Measurements from ENCODE around the gene MAP3K14.

MAP3K14 gene

GRCh38 chr17:45225051-45225700 is 91.6 kb downstream of the MAP3K14 start:
- in situ Hi-C loops (cut with MboI; ENCODE audit: low sequenced_read_pairs), result no loop called here

- in situ Hi-C loops (cut with MboI; ENCODE audit: low sequenced_read_pairs), result no loop called here
Observed at GRCh38 chr17:45224671-45225050, 92.2 kb downstream of the MAP3K14 start.

DNA sequence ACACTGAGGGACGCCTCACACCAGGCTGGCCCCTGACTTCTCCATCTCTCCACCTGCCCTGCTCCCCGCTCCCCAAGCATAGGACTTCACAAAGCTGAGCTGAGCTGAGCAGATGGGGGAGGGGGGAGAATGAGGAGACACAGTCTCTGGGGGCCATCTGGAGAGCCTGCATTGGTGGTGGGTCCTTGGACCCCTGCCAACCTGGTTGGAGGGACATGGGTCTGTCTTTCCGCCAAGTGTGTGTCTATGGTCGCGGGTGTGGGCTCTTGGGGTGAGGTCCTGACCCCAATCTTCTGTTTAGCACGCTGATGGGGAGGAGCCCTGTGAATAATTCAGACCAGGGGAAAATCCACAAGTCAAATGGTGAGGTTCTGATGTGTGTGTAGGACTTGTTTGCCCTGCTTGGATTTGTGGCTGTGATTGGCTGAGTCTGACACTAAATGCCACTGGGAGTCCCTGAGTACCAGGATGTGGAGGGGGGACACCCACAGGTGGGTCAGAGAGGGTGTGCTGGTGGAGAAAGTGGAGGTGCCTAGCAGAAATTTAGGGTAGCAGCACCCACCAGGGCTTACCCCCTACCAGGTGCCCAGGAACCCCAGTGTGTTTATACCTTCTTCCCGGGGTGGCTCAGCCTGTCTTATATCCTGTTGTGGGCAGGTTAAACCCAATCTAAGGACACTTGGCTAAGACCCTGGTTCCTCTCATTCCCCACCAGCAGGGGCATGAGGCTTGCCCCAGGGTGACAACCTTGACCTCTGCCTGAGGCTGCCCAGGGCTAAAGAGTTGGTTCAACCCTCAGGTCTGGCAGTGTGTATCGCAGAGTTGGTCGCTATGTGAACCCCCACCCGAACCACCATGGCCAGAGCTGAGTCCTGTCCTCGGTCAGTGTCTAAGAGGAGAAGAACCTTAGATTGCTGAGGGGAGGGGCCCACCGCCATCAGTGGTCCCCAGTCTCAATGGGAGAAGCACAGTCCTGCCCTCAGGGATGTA is 93.0 kb downstream of the MAP3K14 start:
- in situ Hi-C loops (cut with MboI; ENCODE audit: low sequenced_read_pairs), result no loop called here

- in situ Hi-C loops (cut with MboI; ENCODE audit: low sequenced_read_pairs), result no loop called here
Observed at GRCh38 chr17:45222996-45223538, 93.8 kb downstream of the MAP3K14 start.

- in situ Hi-C loops (cut with MboI; ENCODE audit: low sequenced_read_pairs), result no loop called here
Observed at GRCh38 chr17:45222289-45222995, 94.4 kb downstream of the MAP3K14 start.

- in situ Hi-C loops (cut with MboI; ENCODE audit: low sequenced_read_pairs), result no loop called here
Observed at GRCh38 chr17:45222014-45222288, 94.9 kb downstream of the MAP3K14 start.

DNA sequence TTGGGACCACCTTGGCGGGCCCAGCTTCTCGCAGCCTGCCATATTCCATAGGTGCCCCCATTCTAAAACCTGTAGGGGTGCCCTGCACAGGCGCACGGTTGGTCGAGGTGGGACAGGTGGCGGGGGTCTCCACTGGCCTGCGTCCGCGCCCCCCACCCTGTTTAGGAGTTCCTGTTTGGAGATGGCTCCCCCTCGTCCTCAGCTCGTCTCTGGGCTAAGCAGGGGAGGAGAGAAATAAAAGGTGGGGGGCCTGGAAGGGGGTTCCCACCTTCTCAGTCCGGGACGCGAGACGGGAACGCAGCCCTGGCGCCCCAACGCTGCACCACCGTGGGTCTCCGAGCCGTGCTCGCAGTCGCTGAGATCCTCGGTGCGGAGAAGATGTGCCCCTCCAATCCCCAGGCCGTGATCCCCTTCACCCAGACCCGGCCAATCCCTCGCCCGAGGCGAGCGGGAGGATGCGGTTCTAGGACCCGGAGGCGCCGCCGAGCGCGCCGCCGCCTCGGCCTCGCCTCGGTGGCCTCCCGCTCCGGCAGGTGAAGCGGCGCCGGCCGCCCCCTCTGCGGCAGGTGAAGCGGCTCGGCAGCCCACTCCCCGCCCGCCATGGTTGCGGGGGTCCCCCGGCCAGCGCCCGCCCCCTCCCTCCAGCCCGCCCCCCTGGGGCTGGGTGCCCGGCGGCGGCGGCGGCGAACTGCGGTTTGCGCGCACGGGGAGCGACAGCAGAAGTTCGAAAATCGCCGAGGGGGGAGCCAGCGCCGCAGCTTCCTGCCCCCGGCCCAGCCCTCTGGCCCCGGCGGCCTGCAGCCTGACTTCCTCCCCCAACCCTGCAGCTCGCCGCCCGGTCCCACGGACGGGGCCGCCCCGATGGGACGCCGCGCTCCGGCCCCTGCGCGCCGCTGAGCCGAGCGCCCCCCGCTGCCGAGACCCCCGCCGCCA is 95.5 kb downstream of the MAP3K14 start, which contains the start of gene FMNL1:
TSS of gene FMNL1 (plus strand) at position 805 of the 933 bp plus-strand sequence. CDS start 240 bp downstream, outside the sequence.
- in situ Hi-C loops (cut with MboI; ENCODE audit: low sequenced_read_pairs), result no loop called here

GRCh38 chr17:45220079-45220478 is 96.7 kb downstream of the MAP3K14 start:
- in situ Hi-C loops (cut with MboI; ENCODE audit: low sequenced_read_pairs), result no loop called here

- in situ Hi-C loops (cut with MboI; ENCODE audit: low sequenced_read_pairs), result no loop called here
Observed at GRCh38 chr17:45218895-45219661, 97.7 kb downstream of the MAP3K14 start.

All from hTERT RPE-1 (cell line).